Neuronal stem cell (in vitro differentiated cells): Measurements from ENCODE around the gene SLC5A4.
"Not testable (repeated sequence)": the region's sequence is repeated elsewhere in the genome, so short reads cannot be mapped to it uniquely, and the experiment has no call there.

ENCODE experiments used
- DNase-seq: peaks from one replicate; pipeline ENCODE4 v3.0.0-alpha.2; 2013; ENCODE audit warnings: low spot score
- H2AFZ ChIP-seq: one replicate; pipeline ENCODE4 v1.6.1; 2013; ENCODE audit warnings: mild to moderate bottlenecking, low read length, inconsistent platforms
- H2AK5ac ChIP-seq: 2 replicates; pipeline ENCODE4 v1.6.1; 2013; ENCODE audit warnings: low read depth, mild to moderate bottlenecking, inconsistent platforms, low read length, moderate library complexity, mixed read lengths
- H2BK120ac ChIP-seq: 2 replicates; pipeline ENCODE4 v1.6.1; 2013; ENCODE audit warnings: low read depth, mild to moderate bottlenecking, inconsistent platforms, low read length, moderate library complexity, mixed read lengths
- H2BK12ac ChIP-seq: one replicate; pipeline ENCODE4 v1.6.1; 2013; ENCODE audit warnings: low read length, inconsistent platforms
- H2BK15ac ChIP-seq: 2 replicates; pipeline ENCODE4 v1.6.1; 2013; ENCODE audit warnings: mild to moderate bottlenecking, low read length, inconsistent platforms, mixed read lengths
- H2BK5ac ChIP-seq: one replicate; pipeline ENCODE4 v1.6.1; 2013; ENCODE audit warnings: inconsistent platforms, mild to moderate bottlenecking, low read length, moderate library complexity
- H3K14ac ChIP-seq: one replicate; pipeline ENCODE4 v1.6.1; 2013; ENCODE audit warnings: low read length, inconsistent platforms
- H3K18ac ChIP-seq: 2 replicates; pipeline ENCODE4 v1.6.1; 2013; ENCODE audit warnings: low read length, inconsistent platforms
- H3K23ac ChIP-seq: 2 replicates; pipeline ENCODE4 v1.6.1; 2013; ENCODE audit warnings: low read depth, mild to moderate bottlenecking, mixed read lengths, low read length, inconsistent platforms; ENCODE audit not compliant: poor library complexity
- H3K27ac ChIP-seq: replicated peaks from 3 replicates; pipeline ENCODE4 v1.5.1; 2013; ENCODE audit warnings: low read length, inconsistent platforms
- H3K27me3 ChIP-seq, 3 experiments: 2 replicates each; pipeline ENCODE4 v1.6.1; 2013; ENCODE audit warnings: low read length in 3 of 3, mild to moderate bottlenecking in 2 of 3, inconsistent platforms in 1 of 3, low read depth in 1 of 3, mixed read lengths in 1 of 3, moderate library complexity in 1 of 3; ENCODE audit not compliant: control insufficient read depth in 3 of 3, insufficient read depth in 3 of 3
- H3K36me3 ChIP-seq, 2 donors: replicated peaks in 1 of 2; 2 replicates each; pipeline ENCODE4 v1.6.1; 2013; ENCODE audit warnings: low read length in 2 of 2; ENCODE audit not compliant: control insufficient read depth in 2 of 2, insufficient read depth in 2 of 2
- H3K4ac ChIP-seq: 2 replicates; pipeline ENCODE4 v1.6.1; 2013; ENCODE audit warnings: inconsistent platforms, mild to moderate bottlenecking, low read length, moderate library complexity
- H3K4me1 ChIP-seq, 2 donors: 1 replicate in 1 of 2; 2 replicates in 1 of 2; pipeline ENCODE4 v1.6.1; 2013; ENCODE audit warnings: low read length in 2 of 2, low read depth in 1 of 2; ENCODE audit not compliant: control insufficient read depth in 2 of 2, insufficient read depth in 1 of 2
- H3K4me2 ChIP-seq: one replicate; pipeline ENCODE4 v1.6.1; 2013; ENCODE audit warnings: mild to moderate bottlenecking, low read length, inconsistent platforms; ENCODE audit not compliant: insufficient read depth, poor library complexity, severe bottlenecking
- H3K4me3 ChIP-seq, 2 donors: 2 replicates each; pipeline ENCODE4 v1.5.1; 2013; ENCODE audit warnings: low read length in 2 of 2, mild to moderate bottlenecking in 2 of 2, inconsistent platforms in 1 of 2, moderate library complexity in 1 of 2
- H3K79me1 ChIP-seq: one replicate; pipeline ENCODE4 v1.6.1; 2013; ENCODE audit warnings: low read depth, mild to moderate bottlenecking, inconsistent platforms, low read length, moderate library complexity
- H3K9ac ChIP-seq: one replicate; pipeline ENCODE4 v1.6.1; 2013; ENCODE audit warnings: mild to moderate bottlenecking, low read depth, low read length, inconsistent platforms; ENCODE audit not compliant: poor library complexity
- H3K9me3 ChIP-seq, 2 donors: replicated peaks in 1 of 2; 2 replicates each; pipeline versions ENCODE3 to v1.6.1; 2013; ENCODE audit warnings: low read length in 2 of 2, mild to moderate bottlenecking in 2 of 2, inconsistent platforms in 1 of 2, low read depth in 1 of 2, mixed read lengths in 1 of 2, moderate library complexity in 1 of 2; ENCODE audit not compliant: control insufficient read depth in 2 of 2, insufficient read depth in 1 of 2
- H4K8ac ChIP-seq: one replicate; pipeline ENCODE4 v1.6.1; 2013; ENCODE audit warnings: low read depth, mild to moderate bottlenecking, inconsistent platforms, low read length, moderate library complexity
- H4K91ac ChIP-seq: one replicate; pipeline ENCODE4 v1.6.1; 2013; ENCODE audit warnings: low read length, low read depth, mild to moderate bottlenecking, inconsistent platforms; ENCODE audit not compliant: poor library complexity
- WGBS, 2 donors: extraction: QIAGEN DNeasy Blood & Tissue Kit; methylation state at CpG; one replicate each; pipeline ENCODE4 v1.1.7; 2013; ENCODE audit warnings: missing lambda C conversion rate in 2 of 2, mixed read lengths in 1 of 2; ENCODE audit not compliant: insufficient read length in 2 of 2, insufficient replicate concordance in 1 of 2; ENCODE audit errors: extremely low coverage in 2 of 2; 5-methylcytosine and 5-hydroxymethylcytosine counted together

SLC5A4 gene

GRCh38 chr22:32275353-32275752 is 20.2 kb upstream of the SLC5A4 start:
- H3K18ac ChIP-seq, H3K23ac ChIP-seq, H3K79me1 ChIP-seq, H2AK5ac ChIP-seq, H2BK12ac ChIP-seq, H3K27me3 ChIP-seq, H2BK120ac ChIP-seq, H3K27ac ChIP-seq, H2BK5ac ChIP-seq, H4K8ac ChIP-seq, H3K4ac ChIP-seq, H2BK15ac ChIP-seq, H3K9me3 ChIP-seq, H4K91ac ChIP-seq, H3K9ac ChIP-seq, H3K4me1 ChIP-seq, H3K4me3 ChIP-seq, H3K4me2 ChIP-seq, DNase-seq, H2AFZ ChIP-seq, H3K14ac ChIP-seq, H3K36me3 ChIP-seq: not testable (repeated sequence)
- WGBS, 2 donors = no CpG with 5 or more reads among the region's 4 CpGs

- H2AK5ac ChIP-seq = no peak overlapping the region
- no peak overlapping the region for H3K27ac ChIP-seq
- no peak overlapping the region for H3K4me3 ChIP-seq
- H4K91ac ChIP-seq = no peak overlapping the region
- peak overlapping the region; percentile 55 for H3K23ac ChIP-seq
- H2BK15ac ChIP-seq = no peak overlapping the region
- H4K8ac ChIP-seq = no peak overlapping the region
- peaks cover 2 to 3% of the 10 kb centered on the region in 2 donors for H3K36me3 ChIP-seq
- no peak for DNase-seq
- no peak overlapping the region for H3K9ac ChIP-seq
- H3K14ac ChIP-seq = no peak overlapping the region
- H3K18ac ChIP-seq = no peak overlapping the region
- H3K4me1 ChIP-seq = no peaks in the 10 kb centered on the region
- no peaks in the 10 kb centered on the region for H3K79me1 ChIP-seq
- H2BK12ac ChIP-seq = no peak overlapping the region
- no peak overlapping the region for H2BK5ac ChIP-seq
- no peaks in the 10 kb centered on the region for H3K9me3 ChIP-seq
- no peak overlapping the region for H2AFZ ChIP-seq
- WGBS, 2 donors = no CpG with 5 or more reads among the region's 18 CpGs
- H3K4me2 ChIP-seq = no peak overlapping the region
- no peak overlapping the region for H3K4ac ChIP-seq
- H3K27me3 ChIP-seq = no peaks in the 10 kb centered on the region
- no peak overlapping the region for H2BK120ac ChIP-seq
Observed at GRCh38 chr22:32271389-32271788, 16.2 kb upstream of the SLC5A4 start.

- no peak overlapping the region for H3K27ac ChIP-seq
- H2BK15ac ChIP-seq = no peak overlapping the region
- no peaks in the 10 kb centered on the region for H3K79me1 ChIP-seq
- H3K9ac ChIP-seq = no peak overlapping the region
- H2BK12ac ChIP-seq = no peak overlapping the region
- no peaks in the 10 kb centered on the region for H3K27me3 ChIP-seq
- H3K9me3 ChIP-seq = no peaks in the 10 kb centered on the region
- whole genome bisulfite sequencing, 2 donors = no CpG with 5 or more reads among the region's 25 CpGs
- peak overlapping the region; percentile 55 for H3K23ac ChIP-seq
- DNase-seq = no peak
- H2BK120ac ChIP-seq = no peak overlapping the region
- H2AFZ ChIP-seq = no peak overlapping the region
- no peak overlapping the region for H4K91ac ChIP-seq
- peaks cover 2 to 3% of the 10 kb centered on the region in 2 donors for H3K36me3 ChIP-seq
- no peak overlapping the region for H2BK5ac ChIP-seq
- H3K18ac ChIP-seq = peak overlapping the region; percentile 60
- H3K4me1 ChIP-seq = no peaks in the 10 kb centered on the region
- no peak overlapping the region for H4K8ac ChIP-seq
- no peak overlapping the region for H3K4me2 ChIP-seq
- H3K14ac ChIP-seq = peak overlapping the region; percentile 27
- H2AK5ac ChIP-seq = no peak overlapping the region
- peak overlapping the region; percentile 18 for H3K4ac ChIP-seq
- H3K4me3 ChIP-seq = no peak overlapping the region
Observed at GRCh38 chr22:32270641-32271369, 15.7 kb upstream of the SLC5A4 start.

- Histone ChIP-seq H2BK12ac (peak overlapping the region; percentile 32), H3K79me1 (no peaks in the 10 kb centered on the region), H3K14ac (peak overlapping the region; percentile 77), H3K4me2 (no peak overlapping the region), H3K23ac (peak overlapping the region; percentile 94), H3K9ac (no peak overlapping the region), H4K91ac (no peak overlapping the region), H2AK5ac (no peak overlapping the region), H4K8ac (peak overlapping the region; percentile 89), H3K4me1 (no peaks in the 10 kb centered on the region), H2BK120ac (no peak overlapping the region), H3K4me3 (no peak overlapping the region), H2BK15ac (peak overlapping the region; percentile 40), H3K9me3 (no peaks in the 10 kb centered on the region), H2BK5ac (no peak overlapping the region), H2AFZ (no peak overlapping the region), H3K27ac (no peak overlapping the region), H3K18ac (peak overlapping the region; percentile 87), H3K36me3 (peaks cover 2 to 3% of the 10 kb centered on the region in 2 donors), H3K4ac (no peak overlapping the region), H3K27me3 (no peaks in the 10 kb centered on the region)
- WGBS, 2 donors = no CpG with 5 or more reads among the region's 16 CpGs
- DNase-seq = no peak
Observed at GRCh38 chr22:32269316-32269715, 14.2 kb upstream of the SLC5A4 start.
